NCI-H2107 treated with DMSO at 0.1 percent for 48 hours (cell line): Measurements from ENCODE around the gene IQCK.

Experiments used
- DNase-seq: peaks from one replicate; lab custom pipeline; 2025; ENCODE audit not compliant: unreplicated experiment; lab: John Stamatoyannopoulos, UW

The IQCK gene

GRCh38 chr16:19698480-19699465 lies 19.3 kb upstream of the IQCK start:
- DNase-seq, result peak; percentile 78

GRCh38 chr16:19699472-19699871 lies 18.6 kb upstream of the IQCK start:
- no peak for DNase-seq

DNA sequence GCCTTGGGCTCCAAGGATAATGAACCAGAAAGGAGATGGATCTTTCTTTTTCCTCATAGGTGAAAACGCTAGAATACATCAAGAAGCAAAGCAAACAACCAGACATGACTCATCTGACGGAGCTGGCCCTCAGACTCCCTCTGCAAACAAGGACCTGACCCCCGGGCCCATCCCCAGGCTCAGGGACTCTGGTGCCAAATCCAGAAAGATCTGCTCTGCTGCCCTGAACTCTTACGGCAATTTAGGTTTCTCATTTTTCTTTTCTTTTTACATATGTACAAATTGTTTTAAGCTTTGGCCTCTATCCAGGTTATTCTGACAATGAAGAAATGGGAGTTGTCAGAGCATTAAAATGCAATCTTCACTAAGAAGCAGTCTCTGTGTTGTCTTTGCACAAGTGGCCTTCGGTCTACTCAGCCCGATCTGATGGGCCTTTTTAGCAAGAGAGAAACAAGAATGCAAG lies 17.7 kb upstream of the IQCK start:
- no peak for DNase-seq

GRCh38 chr16:19701091-19701490 lies 17.0 kb upstream of the IQCK start:
- no peak for DNase-seq

GRCh38 chr16:19703172-19703889 lies 14.7 kb upstream of the IQCK start:
- DNase-seq, result no peak

DNA sequence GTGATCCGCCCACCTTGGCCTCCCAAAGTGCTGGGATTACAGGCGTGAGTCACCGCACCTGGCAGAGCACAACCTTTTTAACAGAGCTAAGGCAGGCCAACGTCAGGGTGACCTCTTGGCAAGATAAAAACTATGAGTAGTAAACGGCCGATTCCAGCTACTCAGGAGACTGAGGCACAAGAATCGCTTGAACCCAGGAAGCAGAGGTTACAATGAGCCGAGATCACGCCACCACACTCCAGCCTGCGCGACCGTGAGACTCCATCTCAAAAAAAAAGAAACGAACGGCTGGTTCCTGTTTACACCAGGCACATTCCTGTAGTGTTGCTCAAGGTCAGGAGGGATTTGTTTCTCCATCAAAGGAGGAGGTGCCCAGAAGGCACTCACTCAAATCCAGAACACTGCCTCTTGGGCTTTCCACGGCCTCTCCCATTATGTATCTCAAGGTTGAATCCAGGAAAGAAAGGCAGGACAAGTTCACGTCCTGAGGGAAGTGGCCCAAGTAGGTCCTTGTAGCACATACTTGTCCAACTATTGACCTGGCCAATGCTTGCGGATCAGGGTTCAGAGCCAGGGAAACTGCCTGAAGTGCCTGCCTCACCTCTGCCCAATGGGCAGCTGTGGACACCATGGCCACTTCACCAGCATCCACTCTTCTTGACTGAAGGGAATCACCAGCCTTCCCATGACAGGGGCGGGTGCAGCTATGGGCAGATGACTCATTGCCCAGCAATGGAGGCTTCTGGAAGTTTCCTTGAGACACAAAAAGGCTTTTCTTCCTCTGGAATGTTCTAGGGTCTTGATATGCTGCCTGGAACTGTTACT lies 13.5 kb upstream of the IQCK start:
- DNase-seq, result no peak

DNA sequence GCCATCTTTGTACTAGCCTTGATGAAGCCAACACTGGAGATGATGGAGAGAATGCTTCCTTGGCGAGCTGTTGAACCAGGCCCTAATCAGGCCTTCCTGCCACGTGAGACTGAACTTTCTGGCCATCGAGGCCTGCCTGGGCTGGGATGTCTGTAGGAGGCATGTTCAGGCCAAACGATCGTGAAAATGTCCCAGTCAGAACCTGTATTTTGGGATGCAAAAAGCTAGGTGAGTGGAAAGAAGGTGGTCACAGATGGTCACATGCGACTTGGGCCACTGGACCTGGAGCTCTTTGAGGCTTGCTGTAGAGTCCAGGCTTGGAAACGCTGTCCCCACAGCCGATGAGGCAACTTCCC lies 12.9 kb upstream of the IQCK start:
- no peak for DNase-seq

DNA sequence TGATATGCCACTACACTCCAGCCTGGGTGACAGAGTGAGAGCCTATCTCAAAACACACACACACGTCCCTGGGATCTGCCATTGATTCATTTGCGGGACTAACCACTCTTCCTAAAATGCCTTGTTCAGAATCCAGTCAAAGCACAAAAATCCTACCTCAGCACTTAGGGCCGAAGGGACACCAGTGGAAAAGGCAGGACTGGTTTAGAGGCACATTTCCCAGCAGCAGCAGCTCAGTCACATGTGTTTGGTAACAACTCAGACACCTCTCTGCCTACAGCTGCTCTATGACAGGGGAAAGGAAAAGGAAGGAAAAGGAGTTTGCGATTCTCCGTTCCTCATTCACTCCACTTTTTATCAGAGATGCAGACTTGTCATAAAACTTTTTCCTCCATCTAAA lies 12.2 kb upstream of the IQCK start:
- no peak for DNase-seq

DNA sequence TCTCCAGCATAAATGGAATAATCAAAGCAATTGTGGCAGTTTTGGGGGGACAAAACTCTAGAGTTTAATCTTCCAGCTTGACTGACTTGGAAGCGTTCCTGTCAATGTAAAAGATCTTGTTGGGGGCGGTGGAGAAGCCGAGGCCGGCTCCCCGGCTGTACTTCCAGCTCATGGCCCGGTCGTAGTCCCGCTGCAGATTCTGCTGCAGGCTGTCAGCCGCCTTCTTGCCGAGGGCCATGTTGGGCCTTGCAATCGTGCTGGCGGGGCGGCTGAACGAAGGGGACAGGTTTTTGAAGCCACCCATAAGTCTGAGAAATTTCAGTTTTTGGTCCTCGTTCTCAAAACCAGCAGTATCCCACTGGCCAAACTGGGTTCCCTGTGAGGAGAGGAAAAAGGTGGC lies 11.2 kb upstream of the IQCK start:
- DNase-seq, result no peak

DNA sequence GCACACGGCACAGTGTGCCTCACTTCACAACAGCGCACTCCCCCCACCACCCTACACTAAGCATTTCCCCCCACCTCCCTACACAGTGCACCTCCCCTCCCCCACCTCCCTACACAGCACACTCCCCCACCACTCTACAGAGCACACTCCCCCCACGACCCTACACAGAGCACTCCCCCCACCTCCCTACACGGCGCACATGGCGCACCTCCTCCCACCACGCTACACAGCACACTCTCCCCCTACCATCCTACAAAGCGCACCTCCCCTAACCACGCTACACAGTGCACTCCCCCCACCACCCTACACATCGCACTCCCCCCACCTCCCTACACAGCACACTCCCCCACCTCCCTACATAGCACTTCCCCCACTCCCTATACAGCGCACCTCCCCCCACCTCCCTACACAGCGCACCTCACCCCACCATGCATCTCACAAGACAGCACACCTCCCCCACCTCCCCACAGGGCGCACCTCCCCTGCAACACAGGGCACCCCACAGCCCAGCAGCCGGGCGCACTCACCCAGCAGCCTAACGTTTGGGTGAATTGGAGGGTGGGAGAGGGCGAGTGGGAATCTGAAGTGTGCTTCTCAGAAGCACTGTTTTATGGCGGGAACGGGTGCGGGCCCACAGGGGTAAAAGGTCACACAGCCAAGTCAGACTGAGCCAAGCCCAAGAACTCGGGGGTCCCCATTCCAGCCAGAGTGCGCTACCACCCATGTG lies 10.3 kb upstream of the IQCK start:
- DNase-seq, result no peak

- DNase-seq, result no peak
These were observed 9.5 kb upstream of the IQCK start for GRCh38 chr16:19708296-19709205.

- DNase-seq, result no peak
These were observed 8.5 kb upstream of the IQCK start for GRCh38 chr16:19709381-19710136.

GRCh38 chr16:19710191-19710908 lies 7.7 kb upstream of the IQCK start:
- DNase-seq, result no peak

GRCh38 chr16:19710991-19711545 lies 7.0 kb upstream of the IQCK start:
- no peak for DNase-seq

GRCh38 chr16:19711643-19712042 lies 6.4 kb upstream of the IQCK start:
- no peak for DNase-seq

DNA sequence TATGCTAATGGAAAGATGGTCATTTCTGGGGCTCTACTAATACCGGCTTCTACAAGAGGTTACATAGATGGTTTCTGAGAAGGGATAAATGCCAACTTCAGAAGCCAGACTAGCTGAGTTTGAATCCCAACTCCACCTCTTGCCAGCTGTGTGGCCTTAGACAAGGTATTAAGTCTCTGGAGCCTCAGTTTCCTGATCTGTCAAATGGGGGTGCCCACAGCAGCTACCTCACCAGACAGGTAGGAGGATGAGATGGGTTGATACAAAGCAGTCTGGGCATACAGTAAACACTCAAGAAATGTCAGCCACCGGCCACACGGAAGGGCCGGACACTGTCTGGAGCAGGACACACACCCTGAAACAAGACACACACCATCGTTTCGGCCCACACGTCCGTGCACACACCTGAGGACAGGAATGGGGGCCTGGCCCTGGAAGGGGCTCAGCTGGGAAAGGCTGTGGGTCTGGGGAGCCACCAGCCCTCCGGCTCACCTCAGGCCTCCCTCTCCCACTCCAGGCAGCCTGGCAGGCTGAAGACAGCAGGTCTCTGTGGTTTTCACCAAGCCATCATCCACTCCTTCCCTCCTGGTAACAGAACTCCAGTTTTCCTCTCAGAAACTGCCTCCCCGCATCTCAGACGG lies 5.5 kb upstream of the IQCK start:
- DNase-seq, result no peak

DNA sequence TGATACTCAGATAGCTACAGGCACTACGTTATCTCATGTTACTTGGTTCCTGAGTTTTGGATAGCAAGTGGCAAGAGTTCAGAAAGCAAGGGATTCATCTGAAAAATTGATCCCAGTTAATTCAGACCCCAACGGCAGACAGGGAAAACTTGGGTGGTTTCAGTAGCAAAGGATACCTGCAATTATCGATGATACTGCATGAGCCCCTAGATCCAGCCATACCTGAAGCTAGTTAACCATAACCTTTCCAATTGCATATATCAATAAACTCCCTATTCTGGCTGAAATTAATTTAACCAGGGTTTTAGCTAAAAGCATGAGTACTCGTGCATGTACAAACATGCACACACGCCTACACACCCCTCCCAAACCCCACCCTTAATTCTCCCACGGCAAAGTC lies 4.4 kb upstream of the IQCK start:
- no peak for DNase-seq
